HepG2 (cell line): Measurements from ENCODE around the gene WSB1. TPM values are rescaled to one million over a fixed set of nuclear protein-coding genes. Genes with fewer than 3 reads are reported as not detected.

ENCODE experiments used
- ATAC-seq: fragments of 200-7000 bp; cut with Tn5 transposase; 3 replicates; pipeline ENCODE4 v1.9.1; 2020; ENCODE audit warnings: mild to moderate bottlenecking, moderate library complexity
- BruUV-seq: library from RNA; stranded (reverse); fragments of 400-500 nt; replicated peaks from 2 replicates; lab custom pipeline; 2021; lab: Mats Ljungman, UMichigan
- CTCF ChIA-PET: fragments of 300-600 bp; formaldehyde crosslinking; extraction: SDS; loops from one replicate; lab custom pipeline; 2021; ENCODE audit warnings: low total read pairs, inconsistent platforms, low intra/inter-chr PET ratio; lab: Yijun Ruan, JAX
- POLR2A ChIA-PET: fragments of 350-600 bp; sonication (Branson Sonifier 250); formaldehyde crosslinking; loops from one replicate; lab custom pipeline; 2020; ENCODE audit warnings: antibody characterized with exemption, inconsistent platforms; lab: Yijun Ruan, JAX
- DNase-seq: peaks from one replicate; pipeline ENCODE4 v3.0.0-alpha.2; 2015; ENCODE audit warnings: low spot score
- FAIRE-seq: peaks from 3 replicates; lab custom pipeline; 2011; peaks lifted over from hg19 to GRCh38; lab: Jason Lieb, UNC
- H2AFZ ChIP-seq: one replicate; pipeline ENCODE4 v1.6.1; 2011; ENCODE audit warnings: low read length, inconsistent platforms
- H3K27ac ChIP-seq: fragments of 300-600 bp; 3 replicates; pipeline ENCODE4 v1.8.0; 2011; ENCODE audit warnings: mixed run types, mild to moderate bottlenecking, mixed read lengths, low read length, inconsistent platforms; ENCODE audit not compliant: insufficient read depth; ENCODE audit errors: extremely low read length
- H3K27me3 ChIP-seq, 2 experiments: fragments of 200-600 bp in 1 of 2; 2 replicates in 1 of 2; 3 replicates in 1 of 2; pipeline versions ENCODE4 v1.6.0 to v1.8.0; 2011; ENCODE audit warnings: low read length in 2 of 2, mild to moderate bottlenecking in 2 of 2, moderate library complexity in 2 of 2, inconsistent platforms in 1 of 2; ENCODE audit not compliant: insufficient read depth in 2 of 2, control insufficient read depth in 1 of 2
- H3K36me3 ChIP-seq, 2 experiments: fragments of 200-600 bp in 1 of 2; replicated peaks in 1 of 2; 2 replicates in 1 of 2; 3 replicates in 1 of 2; pipeline versions ENCODE4 v1.5.1 to v1.8.0; 2011; ENCODE audit warnings: low read length in 2 of 2, inconsistent platforms in 1 of 2; ENCODE audit not compliant: insufficient read depth in 2 of 2, control insufficient read depth in 1 of 2
- H3K4me1 ChIP-seq: 2 replicates; pipeline ENCODE4 v1.5.1; 2012; ENCODE audit warnings: low read length, inconsistent platforms; ENCODE audit not compliant: insufficient read depth
- H3K4me2 ChIP-seq: 2 replicates; pipeline ENCODE4 v1.6.0; 2011; ENCODE audit warnings: low read depth, low read length, inconsistent platforms
- H3K4me3 ChIP-seq, 3 experiments: fragments of 200-600 bp in 1 of 3; sonication (generic), shearing (Covaris generic) in 1 of 3; replicated peaks in 1 of 3; 2 replicates each; pipeline ENCODE4 v1.5.1; 2011 to 2016; ENCODE audit warnings: low read length in 3 of 3, inconsistent platforms in 2 of 3, low read depth in 2 of 3, mild to moderate bottlenecking in 2 of 3, control low read depth in 1 of 3, mixed read lengths in 1 of 3; ENCODE audit not compliant: insufficient read depth in 1 of 3
- H3K79me2 ChIP-seq: one replicate; pipeline ENCODE4 v1.6.1; 2011; ENCODE audit warnings: low read length, inconsistent platforms; ENCODE audit not compliant: insufficient read depth
- H3K9ac ChIP-seq: 2 replicates; pipeline ENCODE4 v1.6.0; 2011; ENCODE audit warnings: mild to moderate bottlenecking, low read depth, low read length, inconsistent platforms; ENCODE audit not compliant: insufficient read depth
- H3K9me3 ChIP-seq: 2 replicates; pipeline ENCODE4 v1.5.1; 2012; ENCODE audit warnings: mild to moderate bottlenecking, low read length
- H4K20me1 ChIP-seq: 2 replicates; pipeline ENCODE4 v1.6.0; 2011; ENCODE audit warnings: inconsistent platforms, mild to moderate bottlenecking, low read length, moderate library complexity; ENCODE audit not compliant: insufficient read depth
- CC2D1A ChIP-seq: sonication (generic); formaldehyde crosslinking; IDR thresholded peaks from 2 replicates; pipeline ENCODE4 v1.8.1; 2023; ENCODE audit warnings: mild to moderate bottlenecking, missing genetic modification reagents
- ELF1 ChIP-seq: sonication (generic); formaldehyde crosslinking; IDR thresholded peaks from 2 replicates; pipeline ENCODE4 v1.4.0; 2020; ENCODE audit warnings: missing genetic modification reagents
- GATA4 ChIP-seq: sonication (generic); IDR thresholded peaks from 2 replicates; pipeline ENCODE4 v1.6.1; 2016; ENCODE audit warnings: antibody characterized with exemption, low read depth, borderline replicate concordance
- HOXA3 ChIP-seq: sonication (generic); formaldehyde crosslinking; IDR thresholded peaks from 2 replicates; pipeline ENCODE4 v1.5.0; 2020; ENCODE audit warnings: missing genetic modification reagents
- IKZF4 ChIP-seq: sonication (generic); formaldehyde crosslinking; IDR thresholded peaks from 2 replicates; pipeline ENCODE4 v1.5.1; 2020; ENCODE audit warnings: borderline replicate concordance, mild to moderate bottlenecking, low read depth, missing genetic modification reagents; ENCODE audit errors: not compliant biosample characterization
- ISL2 ChIP-seq: sonication (generic); formaldehyde crosslinking; IDR thresholded peaks from 2 replicates; pipeline ENCODE4 v1.5.0; 2020; ENCODE audit warnings: missing genetic modification reagents
- RARA ChIP-seq: IDR thresholded peaks from 2 replicates; pipeline ENCODE4 v1.6.1; 2016; ENCODE audit warnings: missing genetic modification reagents, missing compliant biosample characterization
- SMC3 ChIP-seq: IDR thresholded peaks from 2 replicates; pipeline ENCODE4 v1.6.1; 2011; ENCODE audit warnings: low read length, improper control_type of control experiment
- SP1 ChIP-seq, 2 experiments: fragments of 450-650 bp in 1 of 2; sonication (generic) in 1 of 2; formaldehyde crosslinking in 1 of 2; IDR thresholded peaks; 2 replicates each; pipeline versions ENCODE4 v1.4.0 to v1.6.1; 2016 to 2020; ENCODE audit warnings: missing genetic modification reagents in 1 of 2
- ZBTB42 ChIP-seq: sonication (generic); formaldehyde crosslinking; IDR thresholded peaks from 2 replicates; pipeline ENCODE4 v1.5.0; 2020; ENCODE audit warnings: mild to moderate bottlenecking, missing genetic modification reagents
- ZNF619 ChIP-seq: sonication (generic); formaldehyde crosslinking; IDR thresholded peaks from 2 replicates; pipeline ENCODE4 v1.4.0; 2020; ENCODE audit warnings: mild to moderate bottlenecking, missing genetic modification reagents
- ZNF841 ChIP-seq: sonication (generic); formaldehyde crosslinking; IDR thresholded peaks from 2 replicates; pipeline ENCODE4 v1.8.1; 2023; ENCODE audit warnings: missing genetic modification reagents, borderline replicate concordance
- ZZZ3 ChIP-seq: sonication (generic); formaldehyde crosslinking; IDR thresholded peaks from 2 replicates; pipeline ENCODE4 v1.4.0; 2020; ENCODE audit warnings: missing genetic modification reagents, mild to moderate bottlenecking, borderline replicate concordance
- WGBS: methylation state at CpG from one replicate; pipeline ENCODE4 v1.1.6; 2017; ENCODE audit warnings: low lambda C conversion rate; 5-methylcytosine and 5-hydroxymethylcytosine counted together
- in situ Hi-C: cut with HindIII; loops from 2 replicates; pipeline ENCODE4 v1.10.0; 2017; ENCODE audit warnings: low pct_unique_long_range_greater_than_20kb; ENCODE audit not compliant: extremely low pct_ligation_motif_present
- intact Hi-C: fragments of 100-400 bp; cut with micrococcal nuclease; formaldehyde crosslinking; loops from one replicate; pipeline ENCODE4 v1.10.0; 2022; ENCODE audit not compliant: unreplicated experiment
- polyA plus RNA-seq, 8 experiments: library from polyadenylated mRNA; depleted of rRNA in 3 of 8; stranded (reverse) in 7 of 8; unstranded in 1 of 8; fragments of >200 nt; fragmentation: Illumina TruSeq in 4 of 8; extraction: Trizol in 4 of 8; gene quantifications; 2 replicates each; pipeline versions ENCODE4 v1.2.1 to v1.2.3, GENCODE V29; 2011 to 2016; ENCODE audit warnings: low read depth in 4 of 8, missing spikeins in 1 of 8, mixed read lengths in 1 of 8; ENCODE audit not compliant: insufficient read depth in 1 of 8
- total RNA-seq, 5 experiments: library from RNA; depleted of rRNA; stranded (reverse); fragments of >200 nt; fragmentation: Illumina TruSeq; extraction: Trizol; gene quantifications; 2 replicates each; pipeline ENCODE4 v1.2.3, GENCODE V29; 2016; ENCODE audit warnings: low read depth in 1 of 5
- TF ChIP-seq, protein P1 (sequence below): sonication (generic); formaldehyde crosslinking; IDR thresholded peaks from 2 replicates; pipeline ENCODE4 v1.5.1; 2020; ENCODE audit warnings: missing genetic modification reagents, mild to moderate bottlenecking, borderline replicate concordance
- TF ChIP-seq, protein P2 (sequence below): sonication (generic); formaldehyde crosslinking; IDR thresholded peaks from 2 replicates; pipeline ENCODE4 v1.4.0; 2020; ENCODE audit warnings: missing genetic modification reagents

WSB1 gene
- total and polyA plus RNA-seq, 2 of the 13 experiments (the other 11 are each of a cell fraction or from before 2014, with no cell fraction given), result 81.3 to 294 TPM

DNA sequence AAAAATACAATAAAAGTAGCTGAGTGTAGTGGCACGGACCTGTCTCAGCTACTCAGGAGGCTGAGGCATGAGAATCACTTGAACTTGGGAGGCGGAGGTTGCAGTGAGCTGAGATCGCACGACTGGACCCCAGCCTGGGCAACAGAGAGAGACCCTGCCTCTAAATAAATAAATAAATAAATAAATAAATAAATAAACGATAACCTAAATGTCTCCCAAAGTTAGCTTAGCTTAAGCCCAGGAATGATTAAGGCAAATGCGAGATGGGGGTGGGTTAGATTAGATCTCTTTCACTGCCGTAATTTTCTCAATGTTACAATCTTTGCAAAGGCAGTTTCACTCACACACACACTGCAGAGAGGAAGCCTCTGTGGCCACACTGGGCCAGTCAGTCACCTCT lies 46.7 kb downstream of the WSB1 start (continued):
- no peak for TF ChIP-seq IKZF4

DNA sequence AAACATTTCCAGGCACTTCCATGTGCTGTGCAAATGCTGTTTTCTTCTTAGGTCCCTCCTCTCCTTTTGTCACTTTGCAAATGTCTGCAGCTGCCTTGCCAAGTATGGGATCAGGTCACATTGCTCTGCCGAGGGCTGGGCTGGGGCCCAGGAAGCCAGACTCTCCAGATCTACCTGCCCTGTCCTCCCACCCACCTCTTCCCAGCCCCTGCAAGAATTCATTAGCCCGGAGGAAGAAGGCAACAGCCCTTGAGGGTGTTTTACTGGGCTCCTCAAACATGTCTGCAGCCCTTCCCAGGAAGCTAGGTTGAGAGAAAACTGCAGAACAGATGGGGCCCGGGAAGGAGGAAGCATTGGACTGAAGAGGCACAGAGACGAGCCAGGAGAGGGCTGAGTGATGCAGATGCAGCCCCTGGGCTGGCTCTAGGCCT lies 47.1 kb downstream of the WSB1 start:
- 64% methylated on average over 4 of the region's 4 CpGs for WGBS
- no peak for FAIRE-seq
- intact Hi-C loops, result no loop called here

DNA sequence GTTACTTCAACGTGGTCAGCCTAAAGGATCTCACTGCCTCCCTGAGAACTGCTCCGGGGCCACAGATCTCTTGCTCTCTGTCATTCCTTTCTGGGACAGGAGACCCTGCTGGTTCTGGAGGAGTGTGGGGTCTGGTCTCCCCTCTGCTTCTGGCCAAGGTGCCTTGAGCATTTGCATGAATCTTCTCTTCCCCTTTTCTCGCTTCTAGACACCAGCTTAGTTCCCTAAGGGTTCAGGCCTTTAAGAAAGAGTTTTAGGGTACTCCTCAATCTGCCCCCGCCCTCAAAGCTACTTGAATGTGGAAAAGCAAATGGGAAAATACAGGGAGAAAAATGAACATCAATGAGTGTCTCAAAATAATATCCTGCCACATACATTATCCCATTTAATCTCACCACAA lies 48.1 kb downstream of the WSB1 start:
- FAIRE-seq, result no peak
- CTCF ChIA-PET, result no interaction called here
- POLR2A ChIA-PET, result no interaction called here
- ATAC-seq, result no peak
- H3K36me3 ChIP-seq, result no peaks in the 10 kb centered on the region
- intact Hi-C loops (no loop called here), in situ Hi-C loops (no loop called here)
- no peak for DNase-seq
- H3K4me1 ChIP-seq, result peaks cover 34% of the 10 kb centered on the region
- no peaks in the 10 kb centered on the region for H3K9me3 ChIP-seq
- H3K9ac ChIP-seq, result no peak overlapping the region
- H3K79me2 ChIP-seq, result no peaks in the 10 kb centered on the region
- H2AFZ ChIP-seq, result no peak overlapping the region
- H4K20me1 ChIP-seq, result no peaks in the 10 kb centered on the region
- no TSS peak for BruUV-seq
- no peak overlapping the region for H3K4me2 ChIP-seq
- H3K4me3 ChIP-seq, result no peak overlapping the region
- whole genome bisulfite sequencing, result 84% methylated on average over 4 of the region's 4 CpGs
- H3K27me3 ChIP-seq, result no peaks in the 10 kb centered on the region
- no peak overlapping the region for H3K27ac ChIP-seq
- TF ChIP-seq ZNF619 (CRISPR knock-in tag) (no peak), ZNF841 (CRISPR knock-in tag) (no peak), ELF1 (no peak), SP1 (IDR thresholded peaks at IDR 0.05) (no peak), SP1 (CRISPR knock-in tag; IDR thresholded peaks at IDR 0.05) (no peak), RARA (CRISPR knock-in tag) (no peak), CC2D1A (CRISPR knock-in tag) (no peak), ZBTB42 (CRISPR knock-in tag) (no peak), ZZZ3 (CRISPR knock-in tag) (no peak), GATA4 (no peak), HOXA3 (CRISPR knock-in tag) (no peak)
- TF ChIP-seq, protein P1, sequence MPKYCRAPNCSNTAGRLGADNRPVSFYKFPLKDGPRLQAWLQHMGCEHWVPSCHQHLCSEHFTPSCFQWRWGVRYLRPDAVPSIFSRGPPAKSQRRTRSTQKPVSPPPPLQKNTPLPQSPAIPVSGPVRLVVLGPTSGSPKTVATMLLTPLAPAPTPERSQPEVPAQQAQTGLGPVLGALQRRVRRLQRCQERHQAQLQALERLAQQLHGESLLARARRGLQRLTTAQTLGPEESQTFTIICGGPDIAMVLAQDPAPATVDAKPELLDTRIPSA (CRISPR knock-in tag), result no peak

More for the DNA sequence above, 47.1 kb downstream of the WSB1 start:
- Histone ChIP-seq H2AFZ (no peak overlapping the region), H3K36me3 (no peaks in the 10 kb centered on the region), H3K9ac (no peak overlapping the region), H3K9me3 (no peaks in the 10 kb centered on the region), H3K4me3 (no peak overlapping the region), H3K27me3 (no peaks in the 10 kb centered on the region), H3K79me2 (no peaks in the 10 kb centered on the region), H3K4me1 (peaks cover 34% of the 10 kb centered on the region), H4K20me1 (no peaks in the 10 kb centered on the region), H3K27ac (no peak overlapping the region), H3K4me2 (no peak overlapping the region)
- ChIA-PET POLR2A (interaction anchor here (1.8 kb wide), 1 partner anchor 11 kb away, joined by 4 read pairs; no protein-coding TSS in a partner anchor), CTCF (no interaction called here)
- BruUV-seq, result no TSS peak
- ATAC-seq (peak; percentile 30; the same call in 1 of the 3 replicates), DNase-seq (no peak)
- in situ Hi-C loops, result no loop called here
- TF ChIP-seq SMC3 (no peak), ISL2 (CRISPR knock-in tag) (no peak)
- TF ChIP-seq, protein P2, sequence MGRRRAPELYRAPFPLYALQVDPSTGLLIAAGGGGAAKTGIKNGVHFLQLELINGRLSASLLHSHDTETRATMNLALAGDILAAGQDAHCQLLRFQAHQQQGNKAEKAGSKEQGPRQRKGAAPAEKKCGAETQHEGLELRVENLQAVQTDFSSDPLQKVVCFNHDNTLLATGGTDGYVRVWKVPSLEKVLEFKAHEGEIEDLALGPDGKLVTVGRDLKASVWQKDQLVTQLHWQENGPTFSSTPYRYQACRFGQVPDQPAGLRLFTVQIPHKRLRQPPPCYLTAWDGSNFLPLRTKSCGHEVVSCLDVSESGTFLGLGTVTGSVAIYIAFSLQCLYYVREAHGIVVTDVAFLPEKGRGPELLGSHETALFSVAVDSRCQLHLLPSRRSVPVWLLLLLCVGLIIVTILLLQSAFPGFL (CRISPR knock-in tag), result no peak
